CD1c-positive myeloid dendritic cell (primary cell): Measurements from ENCODE around the gene LIN54.
"Not testable (repeated sequence)": the region's sequence is repeated elsewhere in the genome, so short reads cannot be mapped to it uniquely, and the experiment has no call there.

Source experiments
- DNase-seq: peaks from one replicate; pipeline ENCODE4 v3.0.0-alpha.2; 2016; ENCODE audit errors: extremely low spot score

LIN54 gene

DNA sequence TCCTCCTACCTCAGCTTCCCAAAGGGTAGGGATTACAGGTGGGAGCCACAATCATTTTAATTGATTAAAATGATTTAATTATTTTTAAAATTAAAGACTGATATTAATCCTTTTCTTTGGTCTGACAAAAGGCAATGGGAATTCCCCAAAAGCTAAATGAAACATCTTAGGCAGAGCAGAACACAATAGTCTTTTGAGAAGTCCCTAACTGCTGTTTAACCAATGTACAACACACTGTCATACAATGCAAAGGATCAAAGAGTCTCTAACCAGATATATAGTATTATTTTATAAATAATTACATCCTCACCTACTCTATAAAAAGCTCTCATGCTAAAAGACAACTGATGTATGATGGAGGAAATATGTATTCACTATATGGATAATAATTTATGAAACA, 63.1 kb downstream of the LIN54 start:
- DNase-seq: no peak

DNA sequence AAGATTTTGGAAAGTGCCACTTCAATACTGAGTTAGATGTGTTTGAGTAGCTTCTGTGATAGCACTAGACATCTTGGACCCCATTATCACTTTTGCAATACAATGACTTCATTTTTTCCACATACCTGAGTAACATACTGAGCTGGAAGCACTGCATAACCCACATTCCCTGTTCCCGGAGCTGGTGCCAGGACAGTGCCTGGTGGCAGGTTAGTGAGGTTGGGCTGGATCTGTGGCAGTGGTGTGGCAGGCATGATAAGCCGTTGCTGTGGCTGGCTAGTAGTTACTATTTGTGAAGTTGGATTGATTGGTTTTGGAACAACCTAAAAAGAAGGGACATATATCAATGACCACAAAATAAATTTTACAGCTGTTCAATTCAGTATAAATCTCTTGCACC, 71.2 kb downstream of the LIN54 start:
- no peak for DNase-seq

DNA sequence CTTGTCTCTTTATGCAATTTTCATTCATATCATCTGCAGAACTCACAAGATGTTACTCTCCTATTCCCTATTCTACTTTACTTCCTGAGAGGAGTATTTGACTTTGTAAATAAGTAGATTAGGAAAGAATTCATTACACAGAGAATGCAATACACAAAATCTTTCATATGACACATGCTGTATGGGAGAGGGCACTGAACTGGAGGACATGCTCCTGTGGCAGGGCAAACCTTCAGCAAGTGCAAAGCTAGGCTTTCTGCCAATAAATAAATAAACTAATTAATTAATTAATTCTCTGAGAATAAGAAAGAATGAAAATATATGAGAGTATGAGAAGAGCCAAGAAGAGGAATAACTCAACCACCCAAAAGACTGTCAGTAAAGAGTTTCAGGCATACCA, 76.2 kb downstream of the LIN54 start:
- DNase-seq: no peak

DNA sequence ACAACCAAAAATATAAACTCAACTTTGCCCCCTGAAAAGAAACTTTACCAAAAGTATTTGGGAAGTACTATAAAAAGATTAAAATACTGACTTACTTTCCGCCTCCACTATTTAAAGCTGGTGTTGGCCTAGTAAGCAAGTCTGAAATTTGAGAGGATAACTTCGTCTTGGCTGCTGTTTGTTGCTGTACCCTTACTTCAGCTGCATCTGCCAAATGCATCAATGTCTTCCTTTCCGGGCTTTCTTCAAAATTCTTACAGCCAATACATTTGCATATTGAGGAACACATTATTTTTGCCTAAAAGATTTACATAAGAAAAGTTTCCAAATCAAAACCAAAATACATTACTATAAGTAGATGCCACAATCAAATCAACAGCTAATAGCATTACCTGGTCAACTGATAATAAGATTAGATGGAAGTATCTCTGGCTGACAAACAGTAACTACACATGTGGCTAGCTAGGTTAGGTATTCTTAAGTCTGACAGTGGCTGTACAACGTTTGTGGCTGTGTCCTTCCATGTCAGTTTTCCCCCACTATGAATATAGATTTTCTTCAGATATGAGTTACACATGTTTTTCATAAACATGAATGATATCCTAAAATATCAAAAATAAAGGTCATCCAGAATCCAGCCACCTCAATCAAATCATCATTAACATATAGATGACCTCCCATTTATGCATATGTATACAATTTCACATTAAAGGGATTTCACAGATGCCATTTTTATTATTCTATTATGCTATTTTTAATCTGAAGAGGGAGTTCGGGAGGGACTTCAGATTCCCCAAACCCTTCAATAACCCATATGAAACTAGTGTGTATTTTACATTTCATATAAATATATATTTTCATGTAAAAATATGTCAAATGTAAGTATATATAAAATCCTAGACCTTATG, 79.5 kb downstream of the LIN54 start:
- DNase-seq: no peak

DNA sequence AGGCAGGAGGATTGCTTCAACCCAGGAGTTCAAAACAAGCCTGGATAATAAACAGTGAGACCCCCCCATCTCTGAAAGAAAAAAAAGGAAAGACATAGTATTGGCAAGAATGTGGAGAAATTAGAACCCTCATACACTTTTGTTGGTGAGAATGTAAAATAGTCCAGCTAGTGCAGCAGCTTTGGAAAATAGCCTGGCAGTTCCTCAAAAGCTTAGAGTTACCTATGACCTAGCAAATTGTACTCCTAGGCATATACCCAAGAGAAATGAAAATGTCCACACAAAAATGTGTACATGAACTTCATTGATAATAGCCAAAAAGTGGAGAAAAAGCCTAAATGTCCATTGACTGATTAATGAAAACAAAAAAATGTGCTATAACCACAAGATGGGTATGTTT, 88.8 kb downstream of the LIN54 start:
- no peak for DNase-seq

DNA sequence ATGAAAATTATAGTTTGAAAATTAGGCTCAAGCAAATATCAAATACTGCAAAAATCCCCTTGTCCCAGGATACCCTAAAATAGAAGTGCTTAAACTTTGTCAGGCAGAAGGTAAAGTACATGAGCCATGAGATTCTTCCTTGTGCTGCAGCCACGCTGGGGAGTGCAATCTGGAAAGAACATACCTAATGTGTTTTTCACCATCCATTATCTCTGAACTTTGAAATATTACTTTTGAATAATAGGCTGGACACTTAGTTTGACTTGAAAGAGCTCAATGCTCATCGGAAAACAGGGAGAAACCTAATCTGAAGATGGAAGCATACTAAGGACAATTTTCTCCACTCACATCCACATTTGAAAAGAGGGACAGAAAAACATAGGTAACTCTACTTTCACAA, 91.2 kb downstream of the LIN54 start:
- DNase-seq: no peak

DNA sequence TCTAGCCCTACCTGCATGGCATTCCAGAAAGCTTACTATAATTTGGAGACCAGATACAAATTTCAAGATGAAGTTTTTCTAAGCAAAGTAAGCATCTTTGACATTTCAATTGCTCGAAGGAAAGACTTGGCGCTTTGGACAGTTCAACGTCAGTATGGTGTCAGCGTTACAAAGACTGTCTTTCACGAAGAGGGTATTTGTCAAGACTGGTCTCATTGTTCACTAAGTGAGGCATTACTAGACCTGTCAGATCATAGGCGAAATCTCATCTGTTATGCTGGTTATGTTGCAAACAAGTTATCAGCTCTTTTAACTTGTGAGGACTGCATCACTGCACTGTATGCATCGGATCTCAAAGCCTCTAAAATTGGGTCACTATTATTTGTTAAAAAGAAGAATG, 92.5 kb downstream of the LIN54 start:
- no peak for DNase-seq

DNA sequence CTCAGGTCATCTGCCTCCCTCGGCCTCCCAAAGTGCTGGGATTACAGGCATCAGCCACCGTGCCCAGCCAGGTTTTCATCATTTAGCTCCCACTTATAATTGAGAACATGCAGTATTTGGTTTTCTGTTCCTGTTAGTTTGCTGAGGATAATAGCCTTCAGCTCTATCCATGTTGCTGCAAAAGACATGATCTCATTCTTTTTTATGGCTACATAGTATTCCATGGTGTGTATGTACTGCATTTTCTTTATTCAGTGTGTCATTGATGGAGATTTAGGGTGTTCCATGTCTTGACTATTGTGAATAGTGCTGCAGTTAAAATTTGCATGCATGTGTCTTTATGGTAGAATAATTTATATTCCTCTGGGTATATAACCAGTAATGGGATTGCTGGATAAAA, 96.7 kb downstream of the LIN54 start:
- not testable (repeated sequence) for DNase-seq

DNA sequence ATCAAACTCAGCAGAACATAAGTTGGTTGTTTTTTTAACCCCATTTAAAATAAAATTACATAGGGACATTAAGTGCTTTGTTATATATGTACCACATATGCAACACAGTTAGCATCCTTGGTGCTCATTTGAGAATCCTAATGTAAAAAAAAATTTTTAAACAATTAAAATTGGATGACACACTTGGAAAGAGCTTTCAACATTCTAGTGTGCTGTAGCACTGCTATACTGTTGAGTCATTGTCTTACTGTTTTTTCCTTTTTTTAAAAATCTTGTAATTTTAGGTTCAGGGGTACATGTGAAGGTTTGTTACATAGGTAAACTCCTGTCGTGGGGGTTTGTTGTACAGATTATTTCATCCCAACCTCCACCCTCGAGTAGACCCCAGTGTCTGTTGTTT, 97.3 kb downstream of the LIN54 start:
- no peak for DNase-seq

DNA sequence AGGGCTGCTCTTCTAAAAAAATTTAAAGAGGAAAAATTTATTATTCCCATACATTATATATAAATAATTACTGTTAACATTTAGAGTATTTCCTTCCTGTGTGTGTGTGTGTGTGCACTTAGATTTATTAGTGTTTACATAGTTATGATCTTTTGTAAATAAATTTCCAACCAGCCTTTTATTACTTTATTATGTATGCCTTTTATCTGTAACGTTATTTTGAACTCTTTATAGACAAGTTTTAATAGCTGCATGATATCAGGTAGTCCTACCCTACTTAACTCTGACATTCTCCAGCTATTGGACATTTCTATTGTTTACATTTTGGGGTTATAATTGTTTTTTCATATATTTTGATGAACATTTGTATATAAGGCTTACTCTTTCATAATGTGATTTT, 101.3 kb downstream of the LIN54 start:
- DNase-seq: no peak

DNA sequence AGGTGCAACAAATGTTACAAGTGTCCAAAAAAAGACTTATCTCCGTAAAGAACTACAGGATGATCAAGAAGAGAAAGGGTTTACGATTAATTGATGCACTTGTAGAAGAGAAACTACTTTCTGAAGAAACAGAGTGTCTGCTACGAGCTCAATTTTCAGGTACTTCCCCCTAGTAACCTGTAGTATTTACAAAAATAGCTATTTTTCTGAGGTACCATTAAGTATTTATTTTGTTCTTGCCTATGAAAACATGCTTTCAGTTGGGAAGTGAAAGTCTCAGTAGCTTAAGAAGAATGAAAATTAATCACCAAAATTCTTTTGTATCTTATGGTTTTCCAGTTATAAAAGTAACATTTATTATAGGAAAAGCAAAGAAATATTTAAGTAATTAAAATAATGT, 104.2 kb downstream of the LIN54 start:
- DNase-seq: no peak

DNA sequence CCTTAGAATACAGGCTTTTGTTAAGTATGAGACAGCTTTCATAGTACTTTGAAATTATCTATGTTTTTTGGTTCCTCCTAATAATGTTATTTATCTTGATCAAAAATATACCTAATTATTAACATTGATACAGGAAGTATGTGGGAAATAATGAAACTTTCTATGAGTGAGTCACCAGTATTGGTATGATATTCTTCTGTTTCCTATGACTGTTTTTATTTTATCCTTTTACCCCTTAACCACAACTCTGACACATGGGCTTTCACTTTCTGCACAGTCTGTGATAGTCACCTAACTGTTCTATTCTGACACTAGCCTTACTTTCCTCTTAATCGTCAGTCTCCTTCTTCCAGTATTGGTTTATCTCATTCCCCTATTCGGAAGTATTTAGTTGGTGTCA, 105.4 kb downstream of the LIN54 start:
- peak; percentile 44 for DNase-seq

DNA sequence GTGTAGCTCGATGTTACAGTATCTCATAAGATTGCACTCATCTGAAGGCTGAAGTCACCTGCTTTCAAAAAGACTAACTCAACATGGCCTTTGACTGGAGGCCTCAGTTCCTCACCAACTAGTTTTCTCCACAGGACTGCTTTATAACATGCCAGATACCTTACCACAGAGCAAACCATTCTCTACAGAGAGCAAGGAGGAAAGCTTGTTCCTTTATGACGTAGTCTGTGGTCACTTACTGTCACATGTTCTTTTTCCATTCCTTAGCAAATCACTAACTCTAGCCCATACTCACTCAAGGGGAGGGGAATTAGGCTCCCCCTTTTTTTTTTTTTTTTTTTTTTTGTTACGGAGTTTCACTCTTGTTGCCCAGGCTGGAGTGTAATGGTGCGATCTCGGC, 106.9 kb downstream of the LIN54 start:
- DNase-seq: peak; percentile 20

DNA sequence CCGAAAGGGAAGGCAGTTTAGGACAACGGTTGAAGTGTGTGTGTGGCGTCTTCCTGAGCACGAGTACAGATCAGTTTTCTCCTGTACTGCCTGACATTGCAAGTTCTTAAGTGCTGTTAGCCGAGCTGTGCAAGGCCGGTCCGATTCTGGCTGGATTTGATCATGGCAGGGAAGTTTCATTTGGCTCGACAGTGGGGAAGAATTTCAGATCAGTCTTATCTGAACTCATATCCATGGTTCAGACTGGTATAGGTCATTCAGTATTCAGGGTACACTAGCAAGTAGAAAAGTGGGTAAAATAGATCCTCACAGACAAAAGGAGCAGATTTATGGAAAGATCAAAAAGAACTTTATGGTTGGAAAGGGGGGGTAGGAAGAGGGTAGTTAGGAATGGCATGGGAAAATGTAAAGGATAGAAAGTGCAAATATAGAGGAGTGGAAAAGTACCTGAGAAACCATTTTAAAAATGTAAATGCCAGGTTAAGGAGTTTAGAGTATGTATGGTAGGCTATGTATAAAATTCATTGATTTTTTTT, 109.4 kb downstream of the LIN54 start:
- DNase-seq: no peak

DNA sequence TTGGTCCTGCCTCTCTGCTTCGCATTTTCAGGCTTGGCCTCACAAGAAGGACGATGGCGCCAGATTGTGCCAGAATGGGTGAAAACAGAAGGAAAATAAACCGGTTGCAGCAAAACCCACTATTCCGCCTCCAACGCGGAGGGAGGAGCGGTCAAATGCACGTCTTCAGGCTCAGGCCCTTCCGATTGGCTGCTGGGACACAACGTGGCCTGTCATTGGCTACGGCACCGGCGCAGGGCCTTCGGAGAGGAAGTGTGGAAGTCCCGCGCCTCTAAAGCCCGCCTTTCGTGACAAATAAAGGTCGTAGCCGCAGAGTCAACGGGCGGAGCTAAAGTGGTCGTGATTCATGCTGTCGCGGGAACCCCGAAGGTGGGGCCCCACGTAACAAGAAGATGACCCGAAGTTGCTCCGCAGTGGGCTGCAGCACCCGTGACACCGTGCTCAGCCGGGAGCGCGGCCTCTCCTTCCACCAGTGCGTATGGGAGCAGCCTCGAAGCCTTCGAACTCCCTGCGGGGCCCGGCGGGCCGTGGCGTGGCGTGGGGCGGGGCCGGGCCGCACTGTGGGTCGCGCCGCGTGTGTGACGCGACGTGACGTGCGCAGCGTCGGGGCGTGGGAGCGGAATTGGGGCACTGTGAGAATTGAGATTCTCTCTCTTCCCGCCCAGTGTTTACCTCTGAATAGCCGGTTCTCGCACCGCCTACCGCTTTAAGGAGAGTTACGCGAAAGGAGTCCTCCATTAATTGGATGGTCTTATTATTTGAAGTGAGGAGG, 110.0 kb downstream of the LIN54 start, which contains the start of gene THAP9:
THAP9 (plus strand) TSS at position 325 of the 772 bp plus-strand sequence; CDS start at position 393, 68 bp downstream.
- peak; percentile 100 for DNase-seq

DNA sequence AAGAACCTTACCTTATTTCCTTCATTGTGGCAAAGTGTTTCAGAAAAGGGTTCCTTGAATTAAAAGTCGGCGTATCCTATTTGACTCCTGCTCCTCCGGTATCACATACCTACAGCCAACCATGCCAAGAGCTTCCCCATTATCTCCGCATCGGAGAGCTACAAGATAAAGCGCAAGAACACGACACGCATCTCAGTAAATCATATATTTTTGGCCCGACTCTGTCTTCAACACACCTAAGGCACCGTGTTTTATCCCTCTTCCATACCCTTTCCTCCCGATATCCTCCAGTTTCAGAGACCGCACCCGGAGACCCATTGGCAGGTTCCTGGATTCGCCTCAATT, 110.6 kb downstream of the LIN54 start:
- DNase-seq: no peak

DNA sequence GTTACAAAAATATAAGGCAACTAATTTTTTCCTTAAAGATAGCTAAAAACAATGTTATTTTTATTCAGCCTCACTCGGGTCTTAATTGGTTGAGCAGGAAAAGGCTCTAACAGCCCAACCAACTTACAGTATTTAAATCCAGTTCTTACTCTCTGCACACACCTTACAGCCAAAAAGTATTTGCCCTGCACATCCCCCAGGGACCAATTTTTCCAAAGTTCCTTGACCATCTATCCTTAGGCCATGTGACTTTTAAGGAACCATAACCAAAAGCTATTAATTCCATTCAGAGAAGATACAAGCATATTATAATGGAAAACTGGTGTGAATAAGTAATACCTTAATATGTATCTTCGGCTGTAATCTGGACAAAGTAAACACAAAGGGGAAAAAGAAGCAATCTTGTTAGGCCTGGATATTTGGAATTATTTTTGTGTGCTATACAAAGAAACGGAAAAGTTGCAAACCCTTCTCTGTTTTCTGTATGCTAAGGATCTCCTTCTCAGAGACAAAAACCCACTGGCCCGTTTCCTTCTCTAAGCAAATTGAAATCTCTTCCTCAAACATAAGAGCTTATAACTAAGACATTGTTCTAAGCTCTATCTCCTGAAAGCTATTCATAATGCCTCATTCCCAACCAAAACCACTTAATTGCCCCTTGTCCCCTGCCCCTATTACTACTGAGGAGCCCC, 111.1 kb downstream of the LIN54 start:
- DNase-seq: peak; percentile 42

DNA sequence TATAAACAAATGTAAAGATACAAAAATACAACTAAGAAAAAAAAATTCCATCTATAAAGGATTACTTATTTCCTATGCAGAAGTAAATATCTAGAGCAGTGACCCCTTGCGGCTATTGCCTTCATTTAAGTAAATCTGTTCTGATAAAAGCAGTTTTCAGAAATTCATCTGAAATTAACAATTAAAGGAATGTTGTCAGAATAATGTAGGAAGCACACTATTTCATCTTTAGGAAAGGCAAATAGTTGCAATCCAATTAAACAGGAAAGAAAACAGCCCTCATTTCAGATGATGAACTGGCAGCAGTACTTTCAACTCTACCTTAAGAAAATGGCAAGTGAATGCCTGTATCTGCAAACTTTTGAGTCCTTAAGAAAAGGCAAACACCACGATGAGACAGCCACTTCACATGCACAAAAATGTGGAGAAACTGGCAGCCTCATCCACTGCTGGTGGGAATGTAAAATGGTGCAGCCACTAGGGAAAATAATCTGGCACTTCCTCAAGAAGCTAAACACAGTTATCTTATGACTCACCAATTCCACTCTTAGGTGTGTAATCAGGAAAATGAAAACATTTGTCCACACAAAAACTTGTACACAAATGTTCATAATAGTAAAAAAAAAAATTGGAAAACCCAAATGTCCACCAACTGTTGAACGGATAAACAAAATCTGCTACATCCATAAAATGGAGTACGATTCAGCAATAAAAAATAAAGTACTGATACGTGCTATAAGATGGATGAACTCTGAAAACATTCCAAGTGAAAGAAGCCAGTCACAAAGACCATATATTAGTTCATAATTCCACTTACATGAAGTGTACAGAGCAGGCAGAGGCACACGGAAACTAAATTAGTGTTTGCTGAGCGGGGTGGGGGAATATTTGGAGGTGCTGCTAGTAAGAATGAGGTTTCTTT, 112.0 kb downstream of the LIN54 start:
- peak; percentile 68 for DNase-seq

DNA sequence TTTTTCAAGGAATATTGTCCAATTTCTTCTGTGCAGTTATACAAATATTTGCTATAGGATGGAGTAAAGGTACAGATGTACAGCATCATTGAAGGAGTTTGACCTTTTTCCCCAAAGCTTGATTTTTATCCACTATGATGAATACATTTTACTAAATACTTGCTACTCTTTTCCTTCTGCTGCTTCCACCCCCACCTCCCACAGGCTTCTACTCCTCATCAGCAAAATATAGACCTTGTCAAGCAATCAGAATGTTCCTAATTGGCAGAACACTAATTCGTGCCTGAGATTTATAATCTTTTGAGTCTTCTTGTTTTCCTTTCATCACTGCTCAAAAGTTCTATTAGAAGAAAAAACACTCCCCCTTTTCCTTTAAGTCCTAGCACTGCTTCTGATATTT, 113.9 kb downstream of the LIN54 start:
- DNase-seq: no peak

DNA sequence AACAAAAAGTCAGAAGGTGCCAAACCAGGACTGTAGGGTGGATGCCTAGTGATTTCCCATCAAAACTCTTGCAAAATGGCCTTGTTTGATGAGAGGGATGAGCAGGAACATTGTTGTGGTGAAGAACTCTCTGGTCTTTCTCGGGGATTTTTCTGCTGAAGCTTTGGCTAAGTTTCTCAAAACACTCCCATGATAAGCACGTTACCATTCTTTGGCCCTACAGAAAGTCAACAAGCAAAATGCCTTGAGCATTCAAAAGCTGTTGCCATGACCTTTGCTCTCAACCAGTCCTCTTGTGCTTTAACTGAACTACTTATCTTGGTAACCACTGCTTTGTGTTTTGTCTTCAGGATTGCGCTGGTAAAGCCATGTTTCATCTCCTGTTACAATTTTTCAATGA, 116.7 kb downstream of the LIN54 start:
- no peak for DNase-seq

DNA sequence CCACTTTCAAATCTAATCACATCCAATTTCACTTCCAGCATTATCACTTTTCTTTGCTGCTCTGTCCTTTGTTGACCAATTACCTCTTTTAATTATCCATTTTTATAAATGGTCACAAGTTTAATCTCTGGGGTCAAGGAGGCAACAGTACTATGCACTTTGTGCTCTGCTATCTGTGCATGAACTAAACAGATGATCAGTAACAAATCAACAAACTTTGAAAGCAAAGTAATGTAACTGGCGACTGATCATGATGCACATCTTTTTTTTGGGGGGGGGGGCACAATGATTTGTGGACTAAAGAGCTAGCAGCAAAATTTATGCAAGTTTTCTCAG, 118.2 kb downstream of the LIN54 start:
- DNase-seq: no peak
